Trophoblast cell (in vitro differentiated cells and primary cell): ENCODE data around the gene APLP2.

Experiments
- DNase-seq, 2 donors: peaks; one replicate each; pipeline ENCODE4 v3.0.0-alpha.2; 2016
- H2AFZ ChIP-seq: 2 replicates; pipeline ENCODE4 v1.6.1; 2013; ENCODE audit warnings: low read length, moderate library complexity, mild to moderate bottlenecking; ENCODE audit not compliant: insufficient read depth, poor library complexity
- H2AK5ac ChIP-seq: 2 replicates; pipeline ENCODE4 v1.6.1; 2013; ENCODE audit warnings: mild to moderate bottlenecking, low read length
- H2BK120ac ChIP-seq: 2 replicates; pipeline ENCODE4 v1.6.1; 2013; ENCODE audit warnings: low read length, mild to moderate bottlenecking, moderate library complexity; ENCODE audit not compliant: insufficient read depth, poor library complexity
- H2BK12ac ChIP-seq: 2 replicates; pipeline ENCODE4 v1.6.1; 2013; ENCODE audit warnings: mild to moderate bottlenecking, low read length, moderate library complexity
- H2BK5ac ChIP-seq: 2 replicates; pipeline ENCODE4 v1.6.1; 2013; ENCODE audit warnings: low read length, low read depth, moderate library complexity, mild to moderate bottlenecking; ENCODE audit not compliant: poor library complexity
- H3K14ac ChIP-seq: 2 replicates; pipeline ENCODE4 v1.6.1; 2013; ENCODE audit warnings: mild to moderate bottlenecking, low read length
- H3K18ac ChIP-seq: 2 replicates; pipeline ENCODE4 v1.6.1; 2013; ENCODE audit warnings: mild to moderate bottlenecking, low read length
- H3K23ac ChIP-seq: 2 replicates; pipeline ENCODE4 v1.6.1; 2013; ENCODE audit warnings: low read length
- H3K27ac ChIP-seq: 2 replicates; pipeline ENCODE4 v1.5.1; 2013; ENCODE audit warnings: low read depth, mild to moderate bottlenecking, inconsistent platforms, low read length, moderate library complexity
- H3K27me3 ChIP-seq: 2 replicates; pipeline ENCODE4 v1.6.1; 2013; ENCODE audit warnings: inconsistent platforms, mild to moderate bottlenecking, low read length, moderate library complexity; ENCODE audit not compliant: insufficient read depth
- H3K36me3 ChIP-seq, 2 experiments: 1 replicate in 1 of 2; 2 replicates in 1 of 2; pipeline ENCODE4 v1.6.1; 2013; ENCODE audit warnings: low read length in 2 of 2, mild to moderate bottlenecking in 2 of 2, moderate library complexity in 1 of 2; ENCODE audit not compliant: insufficient read depth in 2 of 2, control insufficient read depth in 1 of 2
- H3K4ac ChIP-seq: 2 replicates; pipeline ENCODE4 v1.6.1; 2013; ENCODE audit warnings: low read depth, mild to moderate bottlenecking, low read length, moderate library complexity
- H3K4me1 ChIP-seq, 2 experiments: 1 replicate in 1 of 2; 2 replicates in 1 of 2; pipeline ENCODE4 v1.6.1; 2013; ENCODE audit warnings: low read length in 2 of 2, mild to moderate bottlenecking in 2 of 2, moderate library complexity in 1 of 2; ENCODE audit not compliant: insufficient read depth in 2 of 2, control insufficient read depth in 1 of 2
- H3K4me2 ChIP-seq: 2 replicates; pipeline ENCODE4 v1.6.1; 2013; ENCODE audit warnings: inconsistent platforms, mild to moderate bottlenecking, low read length, moderate library complexity
- H3K4me3 ChIP-seq: 2 replicates; pipeline ENCODE4 v1.5.1; 2013; ENCODE audit warnings: mild to moderate bottlenecking, low read depth, low read length, inconsistent platforms
- H3K79me1 ChIP-seq: one replicate; pipeline ENCODE4 v1.6.1; 2013; ENCODE audit warnings: low read length
- H3K79me2 ChIP-seq: 2 replicates; pipeline ENCODE4 v1.6.1; 2013; ENCODE audit warnings: low read length, mild to moderate bottlenecking; ENCODE audit not compliant: control insufficient read depth, insufficient read depth, poor library complexity
- H3K9ac ChIP-seq: 2 replicates; pipeline ENCODE4 v1.6.1; 2013; ENCODE audit warnings: mild to moderate bottlenecking, low read length
- H3K9me3 ChIP-seq: 2 replicates; pipeline ENCODE4 v1.6.1; 2013; ENCODE audit warnings: low read depth, mild to moderate bottlenecking, control low read depth, inconsistent platforms, low read length; ENCODE audit not compliant: insufficient read depth
- H4K12ac ChIP-seq: 2 replicates; pipeline ENCODE4 v1.6.1; 2013; ENCODE audit warnings: low read depth, mild to moderate bottlenecking, low read length, moderate library complexity
- H4K8ac ChIP-seq: 2 replicates; pipeline ENCODE4 v1.6.1; 2013; ENCODE audit warnings: low read depth, mild to moderate bottlenecking, low read length, moderate library complexity
- H4K91ac ChIP-seq: one replicate; pipeline ENCODE4 v1.6.1; 2013; ENCODE audit warnings: low read depth, mild to moderate bottlenecking, low read length, moderate library complexity
- WGBS: extraction: QIAGEN DNeasy Blood & Tissue Kit; methylation state at CpG from one replicate; pipeline ENCODE4 v1.1.7; 2013; ENCODE audit warnings: missing lambda C conversion rate; ENCODE audit not compliant: insufficient read length, insufficient coverage; ENCODE audit errors: extremely low coverage; 5-methylcytosine and 5-hydroxymethylcytosine counted together

Gene APLP2

DNA sequence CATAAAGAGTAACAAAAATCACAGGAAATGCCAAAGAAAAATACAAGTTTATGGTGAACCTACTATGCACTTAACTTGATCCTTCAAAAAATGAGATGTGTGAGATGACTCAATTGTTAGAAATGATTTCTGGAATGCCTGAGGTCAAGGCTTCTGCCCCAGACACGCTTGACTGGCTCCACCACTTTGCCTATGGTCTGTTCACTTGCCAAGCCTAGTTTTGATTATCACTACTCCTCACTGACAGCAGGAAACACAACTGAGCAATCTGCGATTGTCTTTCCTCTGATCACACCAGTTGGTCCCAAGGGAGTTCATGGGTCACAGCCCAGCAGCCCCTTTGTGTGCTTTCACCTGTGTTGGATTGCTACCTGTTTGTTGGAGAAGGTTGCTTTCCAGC, 46.5 kb upstream of the APLP2 start:
- Histone ChIP-seq H3K79me1 (peaks cover 8% of the 10 kb centered on the region), H2AK5ac (no peak overlapping the region), H3K14ac (no peak overlapping the region), H3K4me3 (no peak overlapping the region), H3K27me3 (no peaks in the 10 kb centered on the region), H3K18ac (no peak overlapping the region), H3K4me1 (peaks cover 8 to 14% of the 10 kb centered on the region in 2 experiments), H4K8ac (no peak overlapping the region), H3K9ac (no peak overlapping the region), H2BK120ac (no peak overlapping the region), H4K91ac (no peak overlapping the region), H3K23ac (no peak overlapping the region), H2BK12ac (no peak overlapping the region), H4K12ac (no peak overlapping the region), H3K4ac (no peak overlapping the region), H3K36me3 (no peaks in the 10 kb centered on the region), H3K4me2 (peak overlapping the region; percentile 63), H3K27ac (peak overlapping the region; percentile 60), H2AFZ (no peak overlapping the region), H3K9me3 (peaks cover 3% of the 10 kb centered on the region), H2BK5ac (no peak overlapping the region), H3K79me2 (peaks cover 3% of the 10 kb centered on the region)
- DNase-seq, result peak; percentile 70 to 88
- WGBS, result no CpG with 5 or more reads among the region's 2 CpGs

DNA sequence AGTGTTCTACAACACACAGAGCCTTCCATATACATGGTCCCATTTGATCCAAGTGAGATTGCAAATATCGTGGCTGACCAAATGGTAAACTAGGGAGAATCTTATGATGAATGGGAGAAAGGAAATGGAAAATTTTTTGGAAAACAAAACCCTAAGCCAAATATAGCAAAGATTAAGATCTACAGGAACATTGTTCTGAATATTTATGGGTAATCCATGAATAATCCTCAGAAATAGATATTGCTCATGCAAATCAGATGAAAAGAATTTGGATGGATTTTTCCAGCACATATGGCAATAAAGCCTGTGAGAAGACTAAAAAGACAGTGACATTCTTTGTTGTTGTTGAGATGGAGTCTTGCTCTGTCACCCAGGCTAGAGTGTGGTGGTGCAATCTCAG, 45.3 kb upstream of the APLP2 start:
- H3K79me1 ChIP-seq, result peaks cover 8% of the 10 kb centered on the region

DNA sequence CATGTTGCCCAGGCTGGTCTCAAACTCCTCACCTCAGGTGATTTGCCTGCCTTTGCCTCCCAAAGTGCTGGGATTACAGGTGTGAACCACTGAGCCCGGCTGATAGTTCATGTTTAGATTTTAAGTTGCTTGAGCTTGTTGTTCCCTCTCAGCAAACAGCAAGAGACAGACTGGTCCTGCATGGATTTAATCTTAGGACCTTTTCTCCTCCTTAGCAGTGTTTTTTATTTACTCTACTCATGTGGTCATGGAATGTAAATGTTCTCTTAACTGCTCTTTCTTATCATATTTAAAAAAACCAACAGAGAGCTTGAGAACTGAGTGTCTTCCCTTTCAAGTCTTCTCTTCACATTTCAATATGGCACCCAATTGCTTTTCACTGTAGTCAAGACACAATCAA, 44.3 kb upstream of the APLP2 start:
- H3K79me1 ChIP-seq, result peaks cover 8% of the 10 kb centered on the region
- peaks cover 3% of the 10 kb centered on the region for H3K9me3 ChIP-seq
- no peak overlapping the region for H4K12ac ChIP-seq
- no peak overlapping the region for H3K27ac ChIP-seq
- H3K23ac ChIP-seq, result no peak overlapping the region
- no peak overlapping the region for H2AK5ac ChIP-seq
- H3K14ac ChIP-seq, result no peak overlapping the region
- no peak overlapping the region for H3K4me3 ChIP-seq
- H3K18ac ChIP-seq, result no peak overlapping the region
- no peak overlapping the region for H3K9ac ChIP-seq
- no peak overlapping the region for H3K4ac ChIP-seq
- no peak for DNase-seq
- H4K91ac ChIP-seq, result no peak overlapping the region
- no peak overlapping the region for H3K4me2 ChIP-seq
- no peaks in the 10 kb centered on the region for H3K27me3 ChIP-seq
- no peak overlapping the region for H4K8ac ChIP-seq
- no peak overlapping the region for H2BK5ac ChIP-seq
- H3K36me3 ChIP-seq, result no peaks in the 10 kb centered on the region
- H2BK120ac ChIP-seq, result no peak overlapping the region
- H2AFZ ChIP-seq, result no peak overlapping the region
- no peak overlapping the region for H2BK12ac ChIP-seq
- peaks cover 8 to 12% of the 10 kb centered on the region in 2 experiments for H3K4me1 ChIP-seq
- no CpG with 5 or more reads among the region's 1 CpG for WGBS
- peaks cover 3% of the 10 kb centered on the region for H3K79me2 ChIP-seq

More for the DNA sequence above, 45.3 kb upstream of the APLP2 start:
- Histone ChIP-seq H2BK120ac (no peak overlapping the region), H3K36me3 (no peaks in the 10 kb centered on the region), H3K18ac (no peak overlapping the region), H3K9me3 (peaks cover 3% of the 10 kb centered on the region), H3K9ac (no peak overlapping the region), H4K91ac (no peak overlapping the region), H3K4ac (no peak overlapping the region), H2BK5ac (no peak overlapping the region), H3K4me3 (no peak overlapping the region), H2BK12ac (no peak overlapping the region), H3K4me1 (peaks cover 8 to 14% of the 10 kb centered on the region in 2 experiments), H3K4me2 (no peak overlapping the region), H3K27ac (no peak overlapping the region), H3K27me3 (no peaks in the 10 kb centered on the region), H2AFZ (no peak overlapping the region), H4K12ac (no peak overlapping the region), H3K14ac (no peak overlapping the region), H3K79me2 (peaks cover 3% of the 10 kb centered on the region), H4K8ac (no peak overlapping the region), H2AK5ac (no peak overlapping the region), H3K23ac (no peak overlapping the region)
- DNase-seq, result no peak
- no CpG with 5 or more reads among the region's 1 CpG for WGBS

DNA sequence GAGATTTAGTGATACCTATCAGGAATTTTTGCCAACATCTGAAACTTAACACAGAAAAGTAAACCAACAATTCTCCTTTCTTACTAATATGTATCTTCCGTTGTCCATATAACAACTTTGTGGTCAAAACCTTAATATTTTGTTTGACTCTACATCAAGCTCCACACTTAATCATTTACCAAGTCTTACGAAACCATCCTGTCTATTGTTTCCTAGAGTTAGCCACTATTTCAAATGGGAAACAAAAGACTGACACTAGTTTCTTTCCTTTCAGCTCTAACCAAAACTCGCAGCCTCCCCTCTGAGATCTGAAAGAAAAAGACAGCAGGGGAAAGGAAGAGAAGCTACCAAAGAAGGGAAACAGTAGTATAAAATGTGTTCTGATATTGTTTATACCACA, 40.6 kb upstream of the APLP2 start:
- Histone ChIP-seq H2AK5ac (no peak overlapping the region), H3K9me3 (peaks cover 3% of the 10 kb centered on the region), H3K14ac (no peak overlapping the region), H3K27me3 (no peaks in the 10 kb centered on the region), H3K4me2 (no peak overlapping the region), H3K4ac (no peak overlapping the region), H2AFZ (no peak overlapping the region), H2BK5ac (no peak overlapping the region), H4K12ac (no peak overlapping the region), H4K8ac (no peak overlapping the region), H3K79me2 (no peaks in the 10 kb centered on the region), H3K18ac (no peak overlapping the region), H2BK120ac (no peak overlapping the region), H3K9ac (no peak overlapping the region), H3K4me3 (no peak overlapping the region), H4K91ac (no peak overlapping the region), H3K27ac (no peak overlapping the region), H3K4me1 (peaks cover 0 to 2% of the 10 kb centered on the region in 2 experiments), H2BK12ac (no peak overlapping the region), H3K36me3 (no peaks in the 10 kb centered on the region), H3K79me1 (no peaks in the 10 kb centered on the region), H3K23ac (no peak overlapping the region)
- no peak for DNase-seq
- WGBS, result no CpG with 5 or more reads among the region's 3 CpGs
